HG03103 (cell line): ENCODE measurements around the gene SF3A2.

Experiments used
- ATAC-seq: cut with Tn5 transposase; IDR thresholded peaks from one replicate; pipeline ENCODE4 v1.9.1; 2021; ENCODE audit warnings: low read depth; ENCODE audit not compliant: unreplicated experiment

Gene SF3A2

GRCh38 chr19:2287585-2288337 is 51.1 kb downstream of the SF3A2 start:
- no peak for ATAC-seq

GRCh38 chr19:2288338-2288817 is 51.8 kb downstream of the SF3A2 start:
- ATAC-seq = no peak

GRCh38 chr19:2288818-2289713 is 52.4 kb downstream of the SF3A2 start:
- ATAC-seq = no peak

GRCh38 chr19:2289714-2290435 is 53.3 kb downstream of the SF3A2 start:
- no peak for ATAC-seq

- no peak for ATAC-seq
These were observed 54.0 kb downstream of the SF3A2 start for GRCh38 chr19:2290441-2291184.

- no peak for ATAC-seq
These were observed 54.6 kb downstream of the SF3A2 start for GRCh38 chr19:2291185-2291751.

GRCh38 chr19:2294687-2295335 is 58.2 kb downstream of the SF3A2 start:
- no peak for ATAC-seq

- ATAC-seq = no peak
These were observed 59.5 kb downstream of the SF3A2 start for GRCh38 chr19:2296141-2296540.
